Activated CD8-positive, alpha-beta memory T cell treated with anti-CD3 and anti-CD28 coated beads, Interleukin-2, amount 50 U/mL, for 24 hours (primary cell): Measurements from ENCODE around the gene B3GNT2.

Experiments used
- DNase-seq: peaks from one replicate; pipeline ENCODE4 v3.0.0-alpha.2; 2020; ENCODE audit errors: extremely low read depth

The B3GNT2 gene

DNA sequence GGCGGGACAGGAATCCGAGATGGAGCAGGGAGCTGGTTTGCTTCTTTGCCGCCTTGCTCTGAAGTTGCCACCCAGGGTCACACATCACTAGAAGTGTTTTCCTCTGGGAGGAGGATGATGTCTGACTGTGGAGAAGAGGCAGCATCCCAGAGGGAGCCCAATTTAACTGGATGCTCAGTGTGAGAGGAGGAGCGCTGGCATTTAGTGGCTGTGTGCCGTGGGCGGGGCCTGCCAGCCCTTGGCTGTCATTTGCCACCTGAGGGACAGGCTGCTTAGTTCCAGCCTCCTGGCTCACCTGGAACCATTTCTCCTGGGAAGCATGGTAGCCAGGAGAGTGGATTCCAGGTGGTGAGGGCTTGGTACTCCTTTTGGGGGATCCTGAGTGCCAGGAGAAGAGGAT is 9.6 kb downstream of the B3GNT2 start:
- DNase-seq = no peak

DNA sequence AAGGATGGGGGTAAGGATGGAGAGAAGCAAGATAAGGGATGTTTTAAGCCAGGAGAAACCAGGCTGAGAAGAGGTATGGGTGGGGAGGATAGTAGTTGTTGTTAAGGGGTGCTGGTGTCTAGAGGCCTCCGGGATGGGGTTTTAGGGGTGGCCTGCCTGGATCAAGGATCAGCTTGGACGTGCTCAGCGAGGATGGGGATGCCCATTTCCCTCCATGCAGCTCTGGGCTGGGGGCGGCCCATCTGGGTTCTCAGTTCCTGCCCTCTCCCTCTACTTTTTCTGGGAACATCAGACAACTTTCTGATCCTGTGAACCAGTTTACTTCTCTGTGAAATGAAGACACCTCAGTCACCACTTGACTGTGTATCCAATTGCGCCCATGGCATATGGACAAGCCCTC is 10.1 kb downstream of the B3GNT2 start:
- no peak for DNase-seq

DNA sequence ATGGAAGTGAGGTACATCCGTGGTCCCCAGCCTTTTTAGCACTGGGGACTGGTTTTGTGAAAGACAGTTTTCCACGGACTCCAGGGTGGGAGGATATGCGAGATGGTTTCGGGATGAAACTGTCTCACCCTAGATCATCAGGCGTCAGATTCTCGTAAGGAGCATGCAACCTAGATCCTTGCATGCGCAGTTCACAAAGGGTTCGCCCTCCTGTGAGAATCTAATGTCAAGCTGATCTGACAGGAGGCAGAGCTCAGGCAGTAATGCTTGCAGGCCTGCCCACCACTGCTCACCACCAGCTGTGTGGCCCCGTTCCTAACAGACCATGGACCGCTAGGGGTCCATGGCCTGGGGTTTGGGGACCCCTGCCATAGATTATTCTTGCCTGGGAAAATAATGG is 11.6 kb downstream of the B3GNT2 start:
- DNase-seq = no peak

DNA sequence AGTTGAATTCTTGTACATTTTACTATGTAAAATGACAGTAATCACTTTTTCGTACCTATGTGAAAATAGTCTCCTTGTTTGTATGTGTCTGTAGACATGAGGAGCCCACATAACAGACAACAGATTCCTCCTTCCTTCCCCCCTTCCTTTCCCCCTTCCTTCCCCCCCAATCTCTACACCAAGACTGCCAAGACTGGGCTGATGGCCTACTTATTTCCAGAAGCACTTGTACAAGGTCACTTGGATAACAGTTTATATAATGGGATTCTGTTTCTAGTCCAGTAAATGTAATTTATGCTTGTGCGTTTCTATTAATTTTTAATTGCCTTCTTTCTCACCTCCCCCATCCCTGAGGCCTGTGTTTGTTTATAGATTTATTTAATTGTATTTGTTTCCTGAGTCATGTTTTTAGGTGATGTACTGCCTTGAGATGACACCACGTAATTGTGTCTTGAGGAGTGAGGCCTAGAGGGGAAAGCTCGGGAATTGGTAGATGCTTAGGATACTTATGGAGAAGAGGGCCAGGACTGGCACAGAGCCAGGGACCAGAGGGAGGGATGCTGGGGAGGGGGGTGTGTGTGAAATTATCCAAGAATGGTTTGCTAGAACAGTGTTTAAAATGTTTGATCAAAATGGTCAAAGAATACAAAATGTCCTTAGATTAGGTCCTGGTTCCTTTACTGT is 12.3 kb downstream of the B3GNT2 start:
- DNase-seq = no peak

DNA sequence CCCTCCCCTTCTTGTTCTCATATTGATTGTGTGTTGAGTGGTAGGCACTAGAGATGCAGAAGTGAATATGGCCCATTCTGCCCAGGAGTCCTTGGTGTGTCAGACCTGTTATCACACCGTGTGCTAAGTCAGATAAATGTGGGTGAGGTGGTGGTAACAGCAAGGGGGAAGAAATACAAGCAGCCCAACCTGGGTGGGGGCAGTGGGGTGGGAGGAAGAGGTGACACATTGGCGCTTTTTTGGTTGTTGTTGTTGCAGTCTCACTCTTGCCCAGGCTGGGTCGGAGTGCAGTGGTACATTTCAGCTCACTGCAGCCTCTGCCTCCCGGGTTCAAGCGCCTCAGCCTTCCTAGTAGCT is 12.8 kb downstream of the B3GNT2 start:
- no peak for DNase-seq

DNA sequence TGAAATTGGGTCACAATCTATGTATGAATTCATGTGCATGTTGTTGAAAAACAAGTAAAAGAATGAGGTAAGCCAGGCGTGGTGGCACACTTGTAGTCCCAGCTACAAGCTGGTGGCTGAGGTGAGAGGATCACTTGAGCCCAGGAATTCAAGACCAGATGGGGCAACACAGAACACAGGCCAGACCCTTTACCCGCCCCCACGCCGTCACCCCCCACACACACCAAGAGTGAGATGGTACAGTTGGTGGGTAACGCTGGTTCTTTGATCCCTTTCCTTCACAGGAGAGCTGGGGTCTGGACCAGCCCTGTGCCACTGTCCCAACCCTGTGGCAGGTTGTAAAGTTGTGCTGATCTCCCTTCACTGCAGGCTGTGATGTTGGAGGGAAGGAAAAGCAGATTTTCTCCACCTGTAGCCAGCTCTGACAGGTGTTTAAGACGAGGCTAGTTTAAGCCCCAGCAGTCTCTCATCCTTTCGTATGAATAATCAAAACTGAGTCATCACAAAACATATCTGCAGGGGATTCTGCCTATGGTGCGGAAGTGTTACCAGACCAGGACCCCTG is 13.6 kb downstream of the B3GNT2 start:
- no peak for DNase-seq

DNA sequence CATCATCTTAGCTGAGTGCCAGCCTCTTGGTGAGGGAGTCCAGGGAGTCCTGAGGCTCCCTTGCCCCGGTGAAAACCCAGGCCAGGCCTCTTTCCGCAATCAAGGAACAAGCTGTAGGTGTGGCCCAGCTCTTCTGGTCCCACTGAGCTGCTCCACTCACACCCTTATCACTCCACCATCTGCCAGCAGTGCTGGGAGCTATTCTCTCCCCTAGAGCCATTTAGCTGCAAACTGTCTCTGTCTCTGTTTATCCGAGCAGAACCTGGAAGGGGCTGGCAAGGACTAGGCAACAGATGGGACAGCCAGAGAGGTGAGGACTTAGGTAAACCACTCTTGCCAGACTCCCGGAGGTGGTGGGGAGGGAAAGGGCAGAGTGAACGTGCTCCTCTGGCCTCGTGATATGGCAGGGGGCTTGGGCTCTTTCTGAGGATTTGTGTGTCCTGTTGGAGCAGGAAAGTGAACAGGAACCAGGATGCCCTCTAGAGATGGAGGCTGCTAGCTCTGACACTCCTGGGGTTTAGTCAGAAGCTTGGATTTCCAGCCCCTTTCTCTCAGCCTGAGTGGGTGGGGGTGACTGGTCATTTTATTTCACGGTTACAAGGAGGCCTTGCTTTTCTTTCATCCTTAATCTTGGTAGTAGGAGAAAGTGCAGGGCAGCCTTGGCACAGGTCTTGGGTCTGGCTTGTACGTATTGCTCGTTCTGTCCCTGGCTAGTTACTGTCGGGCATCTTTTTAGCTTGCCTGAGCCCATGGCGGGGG is 19.6 kb downstream of the B3GNT2 start:
- DNase-seq = no peak

DNA sequence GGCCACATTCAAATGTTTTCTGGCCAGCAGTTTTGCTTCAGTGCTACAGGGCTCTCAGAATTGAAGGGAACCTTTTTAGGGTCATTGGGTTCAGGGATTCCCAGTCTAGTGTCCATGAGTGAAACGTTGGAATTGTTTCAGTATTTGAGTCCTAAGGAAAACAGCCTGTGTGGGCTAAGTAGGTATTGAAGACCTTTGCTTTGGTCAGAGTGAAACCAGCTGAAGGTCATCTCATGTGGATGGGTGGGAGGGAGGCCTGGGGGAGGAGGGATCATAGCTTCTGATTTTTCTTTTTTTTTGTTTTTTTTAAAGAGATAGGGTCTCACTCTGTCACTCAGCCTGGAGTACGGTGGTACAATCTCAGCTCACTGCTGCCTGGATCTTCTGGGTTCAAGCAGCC is 20.2 kb downstream of the B3GNT2 start:
- DNase-seq = no peak

DNA sequence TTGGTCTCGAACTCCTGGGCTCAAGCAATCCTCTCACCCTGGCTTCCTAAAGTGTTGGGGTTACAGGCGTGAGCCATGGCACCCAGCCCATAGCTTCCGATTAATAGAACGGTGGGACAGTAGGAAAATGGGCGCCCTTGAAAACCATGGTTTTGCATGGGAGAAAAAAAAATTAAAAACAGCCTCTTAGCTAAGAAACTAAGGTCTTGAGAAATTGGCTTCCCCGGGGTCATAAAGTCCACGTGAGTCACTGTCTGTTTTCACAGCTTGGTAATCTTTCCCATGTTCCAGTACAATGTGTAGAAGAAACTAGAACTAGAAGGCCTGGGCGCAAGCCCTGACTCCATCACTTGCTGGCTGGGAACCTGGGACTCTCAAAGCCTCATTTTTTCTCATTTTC is 20.7 kb downstream of the B3GNT2 start:
- no peak for DNase-seq

DNA sequence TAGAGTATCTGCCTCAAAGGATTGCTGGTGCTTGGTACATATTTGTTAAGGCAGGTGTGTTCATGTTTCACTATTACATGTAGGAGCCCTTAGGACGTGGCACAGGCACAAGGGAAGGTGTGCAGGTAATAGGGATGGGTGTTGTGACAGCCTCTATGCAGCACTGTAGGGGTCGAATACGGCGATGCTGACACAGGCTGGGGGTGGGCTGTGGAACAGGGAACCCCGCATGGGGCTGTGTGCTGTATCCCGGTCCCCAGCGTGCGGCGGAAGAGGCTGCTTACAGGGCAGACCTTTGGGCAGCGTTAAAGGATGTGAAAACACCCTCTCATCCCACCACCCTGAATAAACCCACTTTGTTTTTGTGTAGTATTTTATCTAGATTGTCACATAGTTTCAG is 21.5 kb downstream of the B3GNT2 start:
- no peak for DNase-seq

DNA sequence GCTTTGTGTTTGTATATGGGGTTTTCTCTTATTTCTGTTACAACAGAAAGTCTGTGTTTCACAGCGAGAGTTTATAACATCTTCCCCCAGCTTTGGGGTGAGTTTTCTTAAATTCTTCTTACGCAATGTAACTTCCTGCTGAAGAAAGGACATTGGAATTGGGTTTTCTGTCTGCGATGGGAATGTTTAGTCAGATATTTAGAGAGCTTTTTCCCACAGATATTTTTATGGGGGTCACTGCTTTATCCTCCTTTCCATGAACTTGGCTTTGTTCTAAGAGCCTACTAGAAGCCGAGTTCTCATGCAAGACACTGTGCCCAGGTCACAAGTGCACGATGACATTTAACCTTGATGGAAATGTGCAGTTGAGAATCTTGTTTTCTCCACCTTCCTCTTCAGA is 22.1 kb downstream of the B3GNT2 start:
- DNase-seq = no peak

DNA sequence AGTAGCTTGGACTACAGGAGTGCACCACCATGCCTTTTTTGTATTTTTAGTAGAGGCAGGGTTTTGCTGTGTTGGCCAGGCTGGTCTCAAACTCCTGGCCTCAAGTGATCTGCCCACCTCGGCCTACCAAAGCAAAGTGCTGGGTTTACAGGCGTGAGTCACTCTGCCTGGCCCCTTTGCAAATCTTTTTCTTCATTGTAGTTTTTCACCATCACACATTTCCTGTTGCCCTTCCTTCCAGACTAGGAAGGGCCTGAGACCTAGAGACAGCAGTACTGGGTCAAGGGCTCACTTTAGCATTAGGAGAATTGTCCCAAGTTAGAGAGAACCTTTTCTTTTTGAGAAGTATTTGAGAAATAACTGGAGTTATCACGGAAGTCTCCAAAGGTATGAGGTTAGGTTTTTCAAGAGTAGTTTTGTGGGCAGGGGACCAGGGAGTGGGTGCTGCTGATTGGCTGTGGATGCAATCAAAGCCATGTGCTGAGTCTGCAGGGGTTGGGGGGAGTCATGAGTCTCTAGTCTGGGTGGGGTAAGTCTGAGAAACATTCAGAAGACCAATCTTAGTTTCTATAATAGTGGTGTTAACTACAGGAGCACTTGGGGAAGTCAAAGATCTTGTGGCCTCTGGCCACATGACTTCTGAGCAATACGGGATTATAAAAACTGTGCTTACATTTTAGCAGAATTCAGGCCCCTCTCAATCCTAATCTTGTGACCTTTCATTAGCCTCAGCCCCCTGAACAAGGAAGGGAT is 23.7 kb downstream of the B3GNT2 start:
- DNase-seq = no peak

DNA sequence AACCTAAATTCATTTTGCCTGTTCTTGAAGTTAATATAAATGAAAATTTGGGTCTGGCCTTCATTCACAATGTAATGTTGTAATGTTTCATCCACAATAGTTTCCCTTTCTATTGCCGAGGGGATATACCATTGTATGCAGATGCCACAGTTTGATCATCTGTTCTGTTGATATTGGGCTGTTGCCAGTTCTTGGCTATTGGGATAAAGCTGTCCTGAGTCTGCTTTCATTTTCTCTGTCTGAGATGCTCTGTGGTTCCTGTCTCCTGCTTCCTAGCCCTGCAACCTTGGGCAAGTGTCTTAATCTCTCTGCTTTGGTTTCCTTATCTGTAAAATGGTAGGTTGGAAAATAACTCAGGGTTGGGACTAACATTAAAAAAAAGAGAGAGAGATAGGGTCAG is 25.2 kb downstream of the B3GNT2 start:
- no peak for DNase-seq

DNA sequence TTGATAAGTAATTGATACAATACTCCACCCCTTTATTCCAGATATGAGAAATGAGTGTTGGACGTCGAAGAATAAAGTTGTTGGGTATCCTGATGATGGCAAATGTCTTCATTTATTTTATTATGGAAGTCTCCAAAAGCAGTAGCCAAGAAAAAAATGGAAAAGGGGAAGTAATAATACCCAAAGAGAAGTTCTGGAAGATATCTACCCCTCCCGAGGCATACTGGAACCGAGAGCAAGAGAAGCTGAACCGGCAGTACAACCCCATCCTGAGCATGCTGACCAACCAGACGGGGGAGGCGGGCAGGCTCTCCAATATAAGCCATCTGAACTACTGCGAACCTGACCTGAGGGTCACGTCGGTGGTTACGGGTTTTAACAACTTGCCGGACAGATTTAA is 26.3 kb downstream of the B3GNT2 start:
- DNase-seq = no peak

DNA sequence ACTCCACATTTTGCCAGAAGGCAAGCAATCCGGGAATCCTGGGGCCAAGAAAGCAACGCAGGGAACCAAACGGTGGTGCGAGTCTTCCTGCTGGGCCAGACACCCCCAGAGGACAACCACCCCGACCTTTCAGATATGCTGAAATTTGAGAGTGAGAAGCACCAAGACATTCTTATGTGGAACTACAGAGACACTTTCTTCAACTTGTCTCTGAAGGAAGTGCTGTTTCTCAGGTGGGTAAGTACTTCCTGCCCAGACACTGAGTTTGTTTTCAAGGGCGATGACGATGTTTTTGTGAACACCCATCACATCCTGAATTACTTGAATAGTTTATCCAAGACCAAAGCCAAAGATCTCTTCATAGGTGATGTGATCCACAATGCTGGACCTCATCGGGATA is 26.8 kb downstream of the B3GNT2 start:
- no peak for DNase-seq

DNA sequence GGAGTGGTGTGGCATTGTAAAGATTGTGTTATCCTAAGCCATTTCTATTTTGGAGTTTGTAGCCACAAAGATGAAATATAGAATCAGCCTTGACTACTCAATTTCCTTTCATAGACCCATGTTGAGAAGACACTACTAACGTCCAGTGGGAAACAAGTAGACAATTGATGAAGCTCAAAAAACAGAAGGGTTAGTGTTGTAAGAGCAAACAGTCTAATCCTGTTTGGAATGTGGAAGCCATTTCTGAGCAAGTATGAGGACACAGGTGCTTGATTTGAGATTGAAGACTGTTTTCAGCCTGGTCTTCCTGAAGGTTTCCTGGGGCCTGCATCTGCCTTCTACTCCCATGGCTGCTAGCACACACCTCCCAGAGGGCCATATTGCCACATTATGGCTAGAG is 29.1 kb downstream of the B3GNT2 start:
- DNase-seq = no peak

DNA sequence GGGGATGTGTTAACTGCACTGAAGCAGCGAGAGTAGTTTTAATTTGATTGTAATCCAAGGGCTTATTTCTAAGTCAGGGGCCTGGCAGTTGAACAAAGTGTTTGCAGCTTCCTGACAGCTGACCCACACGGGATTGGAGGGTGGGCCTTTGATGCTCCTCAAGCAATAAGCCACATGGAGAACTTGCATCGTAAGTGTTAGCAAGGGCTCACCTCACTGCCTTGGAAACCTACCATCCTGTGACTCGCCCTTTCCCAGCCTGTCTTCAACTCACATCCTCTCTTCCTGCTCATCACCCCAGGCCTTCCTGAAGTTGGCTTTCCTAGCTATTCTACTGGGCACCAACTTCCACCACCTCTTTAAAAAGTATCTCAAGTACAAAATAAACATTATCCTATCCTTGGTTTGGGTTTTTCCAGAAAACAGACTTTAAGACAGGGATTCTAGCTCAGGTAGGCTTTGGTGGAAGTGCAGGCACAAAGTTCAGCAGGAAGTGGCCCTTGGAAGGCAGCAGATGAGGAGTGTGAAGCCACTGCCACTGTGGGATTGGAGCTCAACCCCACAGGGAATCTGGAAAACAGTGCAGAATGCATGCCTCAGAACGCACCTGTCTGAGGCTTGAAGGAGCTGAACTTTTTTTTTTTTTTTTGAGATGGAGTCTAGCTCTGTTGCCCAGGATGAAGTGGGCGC is 31.6 kb downstream of the B3GNT2 start:
- DNase-seq = no peak

DNA sequence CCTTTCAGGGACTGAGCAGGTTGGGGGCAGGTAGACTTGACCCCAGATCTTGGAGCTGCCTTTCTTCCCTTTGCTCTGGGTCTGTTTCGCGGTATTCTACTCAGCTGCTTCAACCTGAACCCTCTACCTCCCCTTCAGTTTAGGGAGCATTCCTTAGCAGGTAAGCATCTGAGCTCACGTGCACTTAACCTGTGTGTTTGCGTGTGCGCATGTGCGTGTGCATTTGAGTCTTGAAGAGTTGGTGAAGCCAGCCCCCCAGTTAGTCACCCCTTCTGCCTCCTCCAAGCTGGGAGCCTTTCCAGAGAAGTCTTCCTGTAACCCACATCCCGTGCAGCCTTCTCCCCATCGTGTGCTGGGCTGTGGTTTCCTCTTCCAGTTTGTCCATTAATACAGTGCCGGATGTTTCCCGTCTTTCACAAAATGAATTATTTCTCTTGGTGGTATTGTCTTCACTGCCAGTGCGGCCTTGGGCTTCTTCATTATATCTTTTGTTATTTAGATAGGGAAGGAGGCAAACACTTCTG is 33.2 kb downstream of the B3GNT2 start:
- no peak for DNase-seq

DNA sequence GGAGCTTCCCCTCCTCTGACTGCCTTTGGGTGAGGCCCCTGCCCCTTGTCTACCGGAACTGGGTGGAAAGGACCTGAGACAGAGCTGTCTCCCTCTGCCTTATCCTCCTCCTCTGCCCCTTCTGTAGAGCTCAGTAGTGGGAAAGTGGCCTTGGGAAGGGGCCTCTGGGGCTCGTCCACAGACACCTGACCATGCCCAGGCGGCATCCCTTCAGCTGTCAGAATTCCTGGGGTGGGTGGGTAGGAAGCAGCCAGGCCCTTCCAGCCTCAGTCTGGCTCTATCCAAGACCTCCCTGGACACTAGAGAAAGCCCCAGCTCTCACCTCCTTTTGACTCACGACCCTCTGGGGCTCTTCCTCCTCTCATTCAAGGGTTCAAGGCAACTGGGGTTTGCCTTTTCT is 35.6 kb downstream of the B3GNT2 start:
- DNase-seq = no peak

DNA sequence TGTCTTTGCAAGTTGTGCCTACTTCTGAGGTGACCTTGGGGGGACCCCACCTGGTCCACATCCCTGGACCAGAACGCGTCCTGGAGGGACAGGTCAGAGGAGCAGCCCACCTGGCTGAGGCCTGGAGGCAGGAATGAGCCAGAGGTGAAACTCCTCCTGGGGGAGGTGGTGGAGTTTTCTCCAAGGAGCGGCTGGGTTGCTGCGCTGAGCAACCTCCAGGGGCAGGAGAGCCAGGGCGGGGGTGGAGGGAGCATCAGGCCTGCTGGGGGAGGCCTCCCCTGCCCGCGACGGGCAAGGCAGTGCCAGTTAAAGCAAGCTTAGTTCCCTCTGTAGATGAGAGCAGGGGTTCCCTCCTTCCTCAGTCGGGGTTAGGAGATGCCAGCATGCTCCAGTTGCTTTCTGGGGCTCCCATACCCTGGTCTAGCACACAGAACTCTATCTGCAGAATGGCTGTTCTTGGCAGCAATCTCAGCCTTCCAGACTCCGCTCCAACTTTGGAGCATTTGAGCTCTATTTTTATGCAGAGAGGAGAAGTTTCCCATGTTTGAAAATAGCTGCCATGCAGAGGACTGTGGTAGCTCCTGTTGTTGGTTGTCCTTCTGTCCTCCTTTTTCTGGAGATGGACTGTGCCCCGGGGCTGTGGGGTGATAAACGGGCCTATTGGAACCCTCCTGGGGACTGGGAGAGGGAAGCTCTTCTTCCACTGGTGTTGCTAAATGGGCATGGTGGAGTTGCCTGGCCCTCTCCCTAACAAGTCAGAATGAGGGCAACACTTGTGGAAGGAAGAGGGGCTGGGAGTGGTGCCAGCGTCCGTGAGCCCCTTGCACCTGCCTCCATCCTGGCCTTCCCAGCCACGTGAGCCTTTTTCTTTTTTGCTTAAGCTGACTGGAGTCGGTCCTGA is 39.1 kb downstream of the B3GNT2 start:
- no peak for DNase-seq

DNA sequence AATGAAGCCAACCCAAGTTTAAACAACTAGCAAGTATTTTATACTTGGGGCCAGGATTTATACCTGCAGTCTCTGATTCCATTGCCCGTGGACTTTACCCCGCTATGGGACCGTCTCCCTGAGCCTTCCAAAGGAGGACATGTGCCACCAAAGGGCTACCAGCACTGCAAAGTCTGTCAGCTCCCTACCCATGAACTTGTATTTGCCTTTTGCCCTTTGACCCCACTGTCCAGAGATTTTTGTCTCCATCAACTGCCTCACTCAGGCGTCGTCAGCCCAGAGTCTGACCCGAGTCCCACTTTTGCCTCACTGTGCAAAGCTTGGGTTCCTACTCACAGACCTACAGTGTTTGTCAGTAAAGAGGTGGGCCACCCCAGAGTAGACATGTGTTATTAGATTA is 40.6 kb downstream of the B3GNT2 start:
- no peak for DNase-seq
